ENCODE results near the gene CHAF1A. TPM values are rescaled to one million over a fixed set of nuclear protein-coding genes. Genes with fewer than 3 reads are reported as not detected.
A peak's percentile ranks its signal among the peaks of the same experiment; 100 is the strongest.

The CHAF1A gene
- polyA plus RNA-seq, 2 donors = 10.8 to 11.7 TPM

DNA sequence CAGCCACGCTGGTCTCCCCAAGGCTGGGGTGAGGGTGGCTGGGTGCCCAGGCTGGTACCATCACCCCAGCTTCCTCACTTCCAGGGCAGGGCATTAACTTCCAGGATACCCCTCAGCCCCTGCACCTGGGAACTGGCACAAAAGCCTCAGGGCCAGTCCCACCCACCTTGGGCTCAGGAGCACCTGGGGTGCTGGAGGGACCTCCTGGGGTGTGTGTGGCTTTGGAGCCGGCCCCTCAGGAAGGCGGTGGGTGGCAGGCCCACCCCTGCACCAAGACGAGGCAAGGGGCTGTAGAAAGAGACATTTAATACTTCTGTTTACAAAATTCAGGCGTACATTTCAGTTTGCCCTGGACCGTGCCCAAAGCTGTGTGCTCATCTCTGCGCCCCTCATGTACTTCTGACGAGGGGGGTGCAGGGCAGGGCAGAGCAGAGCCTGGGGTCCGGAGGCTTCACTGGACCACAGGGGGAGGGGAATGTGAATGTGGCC lies 42.3 kb upstream of the CHAF1A start:
- WGBS, 2 donors = 70 to 72% methylated on average over 9 of the region's 9 CpGs
- Histone ChIP-seq H3K4me1 (ENCODE audit: control insufficient read depth in 2 of 2, insufficient read depth in 2 of 2, low read length in 1 of 2) (peaks cover 0 to 2% of the 10 kb centered on the region in 2 donors), H3K9me3 (ENCODE audit: control insufficient read depth in 2 of 2, insufficient read depth in 1 of 2, low read depth in 1 of 2, low read length in 1 of 2) (no peaks in the 10 kb centered on the region), H3K36me3 (ENCODE audit: control insufficient read depth in 2 of 2, insufficient read depth in 2 of 2, low read length in 1 of 2) (peaks cover 24 to 68% of the 10 kb centered on the region in 2 donors), H3K27me3 (ENCODE audit: control insufficient read depth in 1 of 2, insufficient read depth in 2 of 2, low read length in 2 of 2) (no peaks in the 10 kb centered on the region), H3K27ac (ENCODE audit: low read depth in 2 of 2, low read length in 1 of 2) (peak overlapping the region in 1 of 2 donors; percentile 51), H3K4me3 (ENCODE audit: low read depth in 1 of 2, low read length in 2 of 2) (no peak overlapping the region)

DNA sequence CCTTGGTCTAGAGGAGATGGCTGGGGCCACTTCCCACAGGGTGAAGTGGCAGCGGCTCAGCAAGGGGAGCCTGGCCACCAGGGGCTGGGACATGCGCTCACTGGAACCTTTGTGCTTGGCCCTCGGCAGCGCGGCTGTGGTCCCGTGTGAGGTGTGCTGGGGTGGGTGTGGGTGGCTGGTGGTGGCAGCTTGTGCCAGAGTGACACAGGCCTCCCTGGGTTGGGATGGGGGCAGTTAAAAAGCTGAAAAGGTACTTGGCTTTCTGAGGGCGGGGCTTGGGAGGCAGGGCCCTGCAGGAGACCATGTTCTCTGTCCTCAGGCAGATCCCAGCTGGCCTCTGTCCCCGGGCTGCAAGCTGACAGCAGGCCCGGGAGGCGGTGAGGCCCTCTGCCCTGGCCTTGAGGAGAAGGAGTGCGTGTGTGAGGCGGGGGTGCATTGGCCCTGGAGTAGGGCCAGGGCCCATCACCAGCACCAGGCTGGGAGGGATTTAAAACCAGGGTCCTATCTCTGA lies 41.7 kb upstream of the CHAF1A start:
- Histone ChIP-seq H3K27me3 (ENCODE audit: control insufficient read depth in 1 of 2, insufficient read depth in 2 of 2, low read length in 2 of 2) (no peaks in the 10 kb centered on the region), H3K4me1 (ENCODE audit: control insufficient read depth in 2 of 2, insufficient read depth in 2 of 2, low read length in 1 of 2) (peaks cover 0 to 7% of the 10 kb centered on the region in 2 donors), H3K36me3 (ENCODE audit: control insufficient read depth in 2 of 2, insufficient read depth in 2 of 2, low read length in 1 of 2) (peaks cover 26 to 74% of the 10 kb centered on the region in 2 donors), H3K27ac (ENCODE audit: low read depth in 2 of 2, low read length in 1 of 2) (peak overlapping the region in 1 of 2 donors; percentile 51), H3K4me3 (ENCODE audit: low read depth in 1 of 2, low read length in 2 of 2) (no peak overlapping the region), H3K9me3 (ENCODE audit: control insufficient read depth in 2 of 2, insufficient read depth in 1 of 2, low read depth in 1 of 2, low read length in 1 of 2) (no peaks in the 10 kb centered on the region)
- WGBS, 2 donors = 60 to 67% methylated on average over 12 of the region's 12 CpGs

DNA sequence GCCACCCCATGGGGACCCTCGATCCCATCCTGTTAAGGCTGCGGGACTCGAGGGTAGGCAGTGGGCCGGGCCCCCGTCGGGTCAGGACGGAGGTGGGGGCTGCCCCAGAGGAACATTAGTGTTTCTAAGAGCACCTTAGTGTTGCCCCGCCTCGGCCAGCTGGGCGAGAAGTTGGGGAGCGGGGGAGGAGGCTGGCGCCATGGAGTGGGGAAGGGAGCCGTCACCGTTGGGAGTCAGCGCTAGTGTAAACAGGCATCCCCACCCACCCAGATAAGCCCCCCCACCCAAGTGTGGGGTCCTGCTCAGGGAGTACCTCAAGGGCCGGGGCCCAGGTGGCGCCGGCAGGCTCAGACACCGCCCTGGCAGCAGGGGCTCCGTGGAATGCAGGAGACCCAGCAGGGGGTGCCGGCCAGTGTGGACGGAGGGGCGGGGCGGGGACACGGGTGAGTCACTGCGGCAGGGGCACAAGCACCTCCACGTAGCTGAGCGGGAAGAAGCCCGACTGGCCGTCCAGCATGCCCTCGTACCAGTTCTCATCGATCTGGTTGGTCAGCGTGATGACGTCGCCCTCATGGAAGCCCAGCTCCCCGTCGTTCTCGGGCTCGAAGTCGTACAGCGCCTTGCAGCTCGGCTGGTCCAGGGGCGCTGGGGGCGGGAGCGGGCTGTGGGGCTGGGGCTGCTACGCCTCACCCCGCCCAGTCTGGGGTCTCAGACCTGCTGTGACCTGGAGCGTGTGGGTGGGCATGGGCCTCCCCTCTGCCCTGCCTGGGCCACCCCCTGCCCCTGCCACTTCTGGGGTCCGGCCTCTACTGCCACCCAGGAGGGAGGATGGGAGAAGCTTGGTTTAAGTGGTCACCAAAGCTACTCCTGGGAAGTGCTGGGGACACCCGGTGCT lies 41.0 kb upstream of the CHAF1A start:
- H3K36me3 ChIP-seq (ENCODE audit: control insufficient read depth in 2 of 2, insufficient read depth in 2 of 2, low read length in 1 of 2) = peaks cover 26 to 77% of the 10 kb centered on the region in 2 donors
- WGBS, 2 donors = 86% methylated on average over 49 to 50 of the region's 50 CpGs

DNA sequence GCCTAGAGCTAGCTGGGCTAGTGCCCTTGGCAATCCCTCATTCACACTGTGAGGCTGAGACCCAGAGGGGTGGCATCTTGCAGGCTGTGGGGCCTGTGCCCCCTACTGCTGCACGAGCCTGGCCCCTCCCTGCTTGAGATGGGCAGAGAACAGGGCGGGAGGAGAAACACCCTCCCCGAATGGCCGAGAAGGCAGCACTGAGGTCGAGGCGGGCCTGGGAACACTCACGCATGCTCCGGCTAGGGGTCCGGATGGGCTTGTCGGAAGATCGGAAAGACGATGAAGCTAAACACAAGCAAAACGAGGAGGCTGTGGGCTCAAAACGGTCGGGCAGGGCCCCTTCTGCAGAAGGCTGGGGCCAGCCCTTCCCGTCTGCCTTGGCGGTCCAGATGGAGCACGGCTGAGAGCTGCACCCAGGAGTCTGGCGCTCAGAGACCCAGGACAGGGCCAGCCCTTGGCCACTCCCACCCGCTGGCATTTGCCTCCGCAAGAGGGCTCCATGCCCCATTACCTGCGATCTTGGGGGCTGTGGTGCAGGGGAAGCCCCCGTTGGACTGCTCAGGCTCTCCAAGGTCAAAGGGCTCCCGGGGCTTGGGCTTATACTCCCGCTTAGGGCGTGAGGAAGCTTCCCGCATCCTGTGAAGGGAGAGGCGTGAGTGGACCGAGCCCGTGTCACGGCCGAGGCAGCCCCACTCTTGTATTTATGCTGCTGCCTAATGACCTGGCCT lies 40.2 kb upstream of the CHAF1A start:
- H3K36me3 ChIP-seq (ENCODE audit: control insufficient read depth in 2 of 2, insufficient read depth in 2 of 2, low read length in 1 of 2) = peaks cover 26 to 81% of the 10 kb centered on the region in 2 donors
- 86 to 88% methylated on average over 32 of the region's 32 CpGs for WGBS, 2 donors
- H3K9me3 ChIP-seq (ENCODE audit: control insufficient read depth in 2 of 2, insufficient read depth in 1 of 2, low read depth in 1 of 2, low read length in 1 of 2) = no peaks in the 10 kb centered on the region
- peaks cover 0 to 8% of the 10 kb centered on the region in 2 donors for H3K4me1 ChIP-seq (ENCODE audit: control insufficient read depth in 2 of 2, insufficient read depth in 2 of 2, low read length in 1 of 2)
- no peaks in the 10 kb centered on the region for H3K27me3 ChIP-seq (ENCODE audit: control insufficient read depth in 1 of 2, insufficient read depth in 2 of 2, low read length in 2 of 2)
- no peak overlapping the region for H3K27ac ChIP-seq (ENCODE audit: low read depth in 2 of 2, low read length in 1 of 2)
- no peak overlapping the region for H3K4me3 ChIP-seq (ENCODE audit: low read depth in 1 of 2, low read length in 2 of 2)

More for the DNA sequence above, 41.0 kb upstream of the CHAF1A start:
- no peaks in the 10 kb centered on the region for H3K9me3 ChIP-seq (ENCODE audit: control insufficient read depth in 2 of 2, insufficient read depth in 1 of 2, low read depth in 1 of 2, low read length in 1 of 2)
- H3K27me3 ChIP-seq (ENCODE audit: control insufficient read depth in 1 of 2, insufficient read depth in 2 of 2, low read length in 2 of 2) = no peaks in the 10 kb centered on the region
- peaks cover 0 to 8% of the 10 kb centered on the region in 2 donors for H3K4me1 ChIP-seq (ENCODE audit: control insufficient read depth in 2 of 2, insufficient read depth in 2 of 2, low read length in 1 of 2)
- H3K4me3 ChIP-seq (ENCODE audit: low read depth in 1 of 2, low read length in 2 of 2) = no peak overlapping the region
- H3K27ac ChIP-seq (ENCODE audit: low read depth in 2 of 2, low read length in 1 of 2) = peak overlapping the region; percentile 12 to 51

DNA sequence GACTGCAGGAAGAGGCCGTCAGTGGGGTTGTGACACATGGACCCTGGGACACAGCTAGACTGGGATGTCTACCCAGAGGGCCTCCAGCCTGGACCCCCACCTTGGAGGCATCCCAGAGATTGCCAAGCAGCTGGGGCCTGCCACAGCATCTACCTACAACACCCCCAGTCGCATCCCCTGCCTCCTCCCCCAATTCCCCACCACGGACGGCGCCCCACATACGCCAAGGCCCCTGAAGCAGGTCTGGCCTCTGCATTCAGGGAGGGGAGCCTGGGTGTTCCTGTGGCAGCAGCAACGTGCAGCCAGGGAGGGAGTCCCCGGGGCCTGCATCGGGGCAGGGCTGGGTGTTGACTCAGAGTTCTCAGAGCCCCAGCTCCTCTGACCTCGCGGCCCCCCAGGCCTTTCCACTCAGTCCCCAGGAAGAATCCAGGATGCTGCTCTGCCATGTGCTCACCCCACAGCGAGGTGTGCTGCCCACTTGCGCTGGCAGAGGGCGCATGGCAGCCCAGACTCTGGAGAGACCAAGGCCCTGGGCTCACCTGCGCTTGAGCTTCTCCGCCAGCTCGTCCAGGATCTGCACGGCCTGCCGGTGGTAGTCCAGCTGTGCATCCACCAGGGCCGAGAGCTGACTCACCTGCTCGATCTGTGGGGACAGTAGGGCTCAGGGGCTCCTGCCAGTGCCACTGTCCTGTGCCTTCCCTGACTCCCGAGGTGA lies 39.5 kb upstream of the CHAF1A start:
- H3K27ac ChIP-seq (ENCODE audit: low read depth in 2 of 2, low read length in 1 of 2) = no peak overlapping the region
- 77 to 80% methylated on average over 21 to 22 of the region's 22 CpGs for WGBS, 2 donors
- peaks cover 30 to 84% of the 10 kb centered on the region in 2 donors for H3K36me3 ChIP-seq (ENCODE audit: control insufficient read depth in 2 of 2, insufficient read depth in 2 of 2, low read length in 1 of 2)

DNA sequence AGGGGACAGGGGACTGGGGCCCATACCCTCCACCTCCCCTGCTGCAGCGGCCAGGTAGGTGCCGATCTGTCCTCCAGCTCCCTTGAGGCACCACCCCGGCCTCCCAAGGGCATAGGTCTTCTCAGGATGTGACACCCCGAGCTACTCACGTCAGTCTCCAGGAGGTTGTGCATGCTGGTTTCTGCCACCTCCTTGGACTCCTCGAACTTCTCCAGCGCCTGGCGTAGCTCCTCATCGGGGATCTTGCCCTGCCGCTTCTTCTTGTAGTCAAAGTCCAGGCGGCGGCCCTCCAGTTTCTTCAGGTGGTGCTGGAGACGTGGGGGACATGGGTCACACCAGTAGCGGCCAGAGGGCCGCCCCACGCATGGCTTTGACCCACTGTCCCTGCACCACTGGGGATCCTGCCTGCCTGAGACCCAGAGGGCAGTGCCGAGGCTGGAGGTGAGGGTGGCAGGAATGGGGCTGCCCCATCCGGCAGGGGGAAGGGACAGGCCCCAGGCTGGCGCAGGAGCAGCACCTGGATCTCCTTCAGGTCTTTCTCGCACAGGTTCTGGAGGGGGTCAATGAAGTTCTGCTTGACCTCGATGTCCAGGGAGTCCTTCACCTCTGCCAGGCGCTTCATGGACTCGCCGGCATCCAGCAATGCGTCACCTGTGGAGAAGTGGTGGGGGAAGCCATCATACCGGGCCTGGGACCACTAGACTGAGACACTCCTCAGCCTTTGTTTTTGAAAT lies 38.7 kb upstream of the CHAF1A start:
- Histone ChIP-seq H3K4me3 (ENCODE audit: low read depth in 1 of 2, low read length in 2 of 2) (no peak overlapping the region), H3K4me1 (ENCODE audit: control insufficient read depth in 2 of 2, insufficient read depth in 2 of 2, low read length in 1 of 2) (peaks cover 9 to 21% of the 10 kb centered on the region in 2 donors), H3K9me3 (ENCODE audit: control insufficient read depth in 2 of 2, insufficient read depth in 1 of 2, low read depth in 1 of 2, low read length in 1 of 2) (no peaks in the 10 kb centered on the region), H3K27ac (ENCODE audit: low read depth in 2 of 2, low read length in 1 of 2) (no peak overlapping the region), H3K36me3 (ENCODE audit: control insufficient read depth in 2 of 2, insufficient read depth in 2 of 2, low read length in 1 of 2) (peaks cover 30 to 83% of the 10 kb centered on the region in 2 donors), H3K27me3 (ENCODE audit: control insufficient read depth in 1 of 2, insufficient read depth in 2 of 2, low read length in 2 of 2) (no peaks in the 10 kb centered on the region)
- 91% methylated on average over 25 to 26 of the region's 26 CpGs for WGBS, 2 donors

More for the DNA sequence above, 39.5 kb upstream of the CHAF1A start:
- Histone ChIP-seq H3K4me3 (ENCODE audit: low read depth in 1 of 2, low read length in 2 of 2) (no peak overlapping the region), H3K4me1 (ENCODE audit: control insufficient read depth in 2 of 2, insufficient read depth in 2 of 2, low read length in 1 of 2) (peaks cover 5 to 15% of the 10 kb centered on the region in 2 donors), H3K27me3 (ENCODE audit: control insufficient read depth in 1 of 2, insufficient read depth in 2 of 2, low read length in 2 of 2) (no peaks in the 10 kb centered on the region), H3K9me3 (ENCODE audit: control insufficient read depth in 2 of 2, insufficient read depth in 1 of 2, low read depth in 1 of 2, low read length in 1 of 2) (no peaks in the 10 kb centered on the region)

DNA sequence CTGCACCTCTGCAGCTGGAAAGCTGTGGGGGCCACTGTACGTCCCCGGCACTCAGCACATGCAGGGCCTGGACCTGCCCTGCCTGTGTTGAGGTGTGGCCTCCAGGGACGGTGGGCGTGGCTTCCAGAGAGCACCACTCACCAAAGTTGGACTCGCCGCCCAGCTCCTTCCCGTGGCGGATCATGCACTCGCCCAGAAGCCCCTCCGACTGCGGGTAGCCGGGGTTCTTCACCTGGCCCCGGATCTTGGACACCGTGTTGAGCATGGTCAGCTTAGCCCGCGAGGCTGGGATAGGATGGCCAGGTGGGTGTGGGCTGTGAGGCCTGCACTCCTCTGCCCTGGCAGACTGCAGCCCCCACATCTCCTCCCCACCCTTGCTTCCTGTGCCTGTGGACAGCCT lies 37.1 kb upstream of the CHAF1A start:
- WGBS, 2 donors = 84 to 88% methylated on average over 16 of the region's 16 CpGs
- Histone ChIP-seq H3K27me3 (ENCODE audit: control insufficient read depth in 1 of 2, insufficient read depth in 2 of 2, low read length in 2 of 2) (no peaks in the 10 kb centered on the region), H3K27ac (ENCODE audit: low read depth in 2 of 2, low read length in 1 of 2) (peak overlapping the region in 1 of 2 donors; percentile 34), H3K4me3 (ENCODE audit: low read depth in 1 of 2, low read length in 2 of 2) (no peak overlapping the region), H3K36me3 (ENCODE audit: control insufficient read depth in 2 of 2, insufficient read depth in 2 of 2, low read length in 1 of 2) (peaks cover 29 to 70% of the 10 kb centered on the region in 2 donors), H3K9me3 (ENCODE audit: control insufficient read depth in 2 of 2, insufficient read depth in 1 of 2, low read depth in 1 of 2, low read length in 1 of 2) (no peaks in the 10 kb centered on the region), H3K4me1 (ENCODE audit: control insufficient read depth in 2 of 2, insufficient read depth in 2 of 2, low read length in 1 of 2) (peaks cover 14 to 33% of the 10 kb centered on the region in 2 donors)

DNA sequence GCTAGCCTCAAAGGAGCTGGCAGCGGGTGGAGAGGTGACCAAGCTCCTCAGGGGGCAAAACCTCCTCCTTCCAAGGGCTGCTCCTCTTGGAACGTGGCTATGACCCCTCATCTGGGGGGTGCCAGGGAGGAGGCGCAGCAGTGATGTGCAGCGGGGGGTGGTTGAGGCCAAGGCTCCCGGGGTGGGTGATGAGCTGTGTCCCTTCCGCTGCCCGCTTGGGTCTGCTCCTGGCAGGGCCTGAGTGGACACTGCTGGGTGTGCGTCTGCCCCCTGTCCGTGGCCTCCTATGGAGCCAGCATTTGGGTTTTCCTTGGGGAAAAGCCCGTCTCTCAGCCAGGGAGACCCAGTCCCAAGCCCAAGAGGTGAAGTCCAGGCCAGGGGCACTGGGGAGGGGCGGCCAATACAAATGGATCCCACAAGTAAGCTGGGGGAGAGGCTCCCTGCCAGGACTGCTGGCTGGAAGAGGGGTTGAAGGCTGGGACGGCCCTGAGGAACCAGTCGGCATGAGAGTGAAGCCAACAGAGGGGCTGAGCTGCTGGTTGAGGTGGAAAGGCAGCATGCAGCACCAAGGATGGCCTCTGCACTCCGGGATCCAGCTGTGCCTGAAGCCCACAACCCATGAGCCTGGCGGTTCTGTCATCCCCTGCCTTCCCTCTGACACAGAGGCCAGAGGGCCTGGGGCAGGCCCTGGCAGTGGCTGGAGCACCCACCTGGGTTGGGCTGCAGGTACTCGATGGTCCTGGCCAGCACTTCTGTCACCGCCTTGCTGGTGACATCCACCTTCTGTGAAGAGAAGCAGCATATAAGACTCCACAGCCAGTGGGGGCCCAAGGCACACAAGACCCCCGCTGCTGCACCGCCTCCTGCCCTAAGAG lies 36.4 kb upstream of the CHAF1A start:
- Histone ChIP-seq H3K27ac (ENCODE audit: low read depth in 2 of 2, low read length in 1 of 2) (peak overlapping the region in 1 of 2 donors; percentile 9), H3K4me3 (ENCODE audit: low read depth in 1 of 2, low read length in 2 of 2) (no peak overlapping the region), H3K4me1 (ENCODE audit: control insufficient read depth in 2 of 2, insufficient read depth in 2 of 2, low read length in 1 of 2) (peaks cover 14 to 36% of the 10 kb centered on the region in 2 donors), H3K9me3 (ENCODE audit: control insufficient read depth in 2 of 2, insufficient read depth in 1 of 2, low read depth in 1 of 2, low read length in 1 of 2) (no peaks in the 10 kb centered on the region), H3K36me3 (ENCODE audit: control insufficient read depth in 2 of 2, insufficient read depth in 2 of 2, low read length in 1 of 2) (peaks cover 24 to 63% of the 10 kb centered on the region in 2 donors), H3K27me3 (ENCODE audit: control insufficient read depth in 1 of 2, insufficient read depth in 2 of 2, low read length in 2 of 2) (no peaks in the 10 kb centered on the region)
- 93% methylated on average over 19 of the region's 19 CpGs for WGBS, 2 donors
